Mesodermal cell (in vitro differentiated cells): Measurements from ENCODE around the gene KLHL29.

Experiments
- H3K27ac ChIP-seq: 2 replicates; pipeline ENCODE4 v1.7.0; 2013; ENCODE audit warnings: mild to moderate bottlenecking, low read depth, low read length, moderate library complexity; ENCODE audit not compliant: severe bottlenecking
- H3K36me3 ChIP-seq: 2 replicates; pipeline ENCODE4 v1.7.1; 2013; ENCODE audit warnings: mild to moderate bottlenecking, low read length, moderate library complexity; ENCODE audit not compliant: control insufficient read depth, insufficient read depth
- H3K4me1 ChIP-seq: one replicate; pipeline ENCODE4 v1.7.1; 2013; ENCODE audit warnings: mild to moderate bottlenecking, low read length; ENCODE audit not compliant: insufficient read depth, control insufficient read depth, poor library complexity, severe bottlenecking
- H3K4me3 ChIP-seq: 2 replicates; pipeline ENCODE4 v1.7.0; 2013; ENCODE audit warnings: low read length, control low read depth, mild to moderate bottlenecking; ENCODE audit not compliant: insufficient read depth, poor library complexity, severe bottlenecking; ENCODE audit errors: extremely low read depth
- H3K9me3 ChIP-seq: 2 replicates; pipeline ENCODE4 v1.7.1; 2013; ENCODE audit warnings: mild to moderate bottlenecking, low read length, moderate library complexity; ENCODE audit not compliant: control insufficient read depth
- WGBS, 2 experiments: methylation state at CpG; one replicate each; pipeline ENCODE4 v1.1.5; 2013; ENCODE audit warnings: missing lambda C conversion rate in 2 of 2; ENCODE audit not compliant: insufficient coverage in 2 of 2; 5-methylcytosine and 5-hydroxymethylcytosine counted together

KLHL29 gene

DNA sequence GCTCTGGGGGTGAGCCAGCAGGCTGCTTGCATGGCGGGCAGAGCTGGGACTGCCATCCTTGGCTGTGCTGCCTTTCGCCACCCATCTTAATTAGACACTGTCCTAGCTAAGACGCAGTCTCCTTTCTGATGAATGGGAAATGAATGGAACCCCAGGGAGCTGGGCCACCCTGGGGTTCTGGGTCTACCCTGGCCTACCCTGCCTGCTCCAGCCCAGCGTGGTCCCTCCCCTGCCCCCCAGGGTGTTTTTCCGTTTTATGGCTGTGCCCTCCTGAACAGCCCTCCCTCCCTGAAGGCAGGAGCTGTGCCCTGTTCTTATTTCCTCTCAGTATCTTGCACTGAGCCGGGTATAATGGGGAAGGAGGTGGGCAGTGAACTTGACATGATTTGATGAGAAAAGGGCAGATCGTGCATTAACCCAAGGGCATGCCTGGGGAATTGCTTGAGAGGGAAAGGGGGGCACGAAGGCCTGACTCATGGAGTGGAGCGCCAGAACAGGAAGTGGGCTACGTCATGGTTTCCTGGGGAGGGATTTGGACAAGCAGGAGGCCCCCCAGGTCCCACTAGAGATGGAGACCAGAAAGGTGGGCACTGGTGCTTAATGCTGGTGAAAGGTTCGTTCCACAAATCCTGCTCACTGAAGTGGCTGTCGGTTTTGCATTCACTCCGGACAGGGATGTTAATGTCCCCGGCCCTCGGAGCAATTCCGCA, 165.0 kb downstream of the KLHL29 start:
- Histone ChIP-seq H3K36me3 (no peaks in the 10 kb centered on the region), H3K4me1 (peaks cover 44% of the 10 kb centered on the region), H3K9me3 (no peaks in the 10 kb centered on the region), H3K4me3 (no peak overlapping the region), H3K27ac (no peak overlapping the region)
- 87 to 94% methylated on average over 14 to 15 of the region's 16 CpGs for WGBS, 2 experiments

DNA sequence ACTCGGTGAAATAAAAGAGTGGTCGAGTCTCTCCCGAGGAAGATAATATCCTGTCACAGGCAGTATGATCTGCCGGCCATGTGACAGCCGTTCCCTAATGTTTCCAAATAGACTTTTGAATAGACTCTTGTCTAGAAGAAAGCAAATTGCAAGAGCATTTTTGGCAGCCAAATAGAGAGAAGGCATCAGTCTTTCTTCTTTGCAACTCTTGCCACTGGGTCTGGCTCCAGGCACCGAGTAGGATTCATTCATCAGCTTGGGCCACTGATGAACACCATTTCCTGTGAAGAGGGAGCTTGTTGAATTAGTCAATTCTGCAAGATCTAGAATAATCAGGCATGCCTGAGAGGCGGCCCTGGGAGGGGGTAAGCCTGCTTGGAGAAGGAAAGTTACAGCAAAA, 165.6 kb downstream of the KLHL29 start:
- WGBS, 2 experiments: 89 to 92% methylated on average over 7 of the region's 7 CpGs
- Histone ChIP-seq H3K4me3 (no peak overlapping the region), H3K36me3 (no peaks in the 10 kb centered on the region), H3K4me1 (peaks cover 39% of the 10 kb centered on the region), H3K9me3 (no peaks in the 10 kb centered on the region), H3K27ac (peak overlapping the region; percentile 62)

DNA sequence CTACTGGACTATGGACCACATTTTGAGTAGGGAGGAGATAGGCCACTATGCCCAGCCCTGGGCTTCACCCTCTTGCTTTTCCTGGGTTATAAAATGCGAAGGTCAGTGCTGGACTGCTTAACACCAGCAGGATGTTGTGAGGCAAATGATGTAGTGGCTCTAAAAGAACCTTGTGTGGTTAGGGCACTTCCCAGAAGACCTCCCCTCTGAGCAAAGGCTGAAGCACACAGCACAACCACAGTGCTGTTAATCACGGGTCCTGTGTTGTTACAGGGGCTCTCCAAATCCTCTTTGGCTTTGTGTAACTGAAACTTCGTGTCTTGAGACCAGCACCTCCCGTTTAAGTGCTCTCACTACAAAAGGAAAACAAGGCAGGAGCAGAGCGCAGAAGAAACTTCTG, 166.9 kb downstream of the KLHL29 start:
- 83 to 85% methylated on average over 1 to 2 of the region's 5 CpGs for WGBS, 2 experiments
- H3K4me3 ChIP-seq: no peak overlapping the region

DNA sequence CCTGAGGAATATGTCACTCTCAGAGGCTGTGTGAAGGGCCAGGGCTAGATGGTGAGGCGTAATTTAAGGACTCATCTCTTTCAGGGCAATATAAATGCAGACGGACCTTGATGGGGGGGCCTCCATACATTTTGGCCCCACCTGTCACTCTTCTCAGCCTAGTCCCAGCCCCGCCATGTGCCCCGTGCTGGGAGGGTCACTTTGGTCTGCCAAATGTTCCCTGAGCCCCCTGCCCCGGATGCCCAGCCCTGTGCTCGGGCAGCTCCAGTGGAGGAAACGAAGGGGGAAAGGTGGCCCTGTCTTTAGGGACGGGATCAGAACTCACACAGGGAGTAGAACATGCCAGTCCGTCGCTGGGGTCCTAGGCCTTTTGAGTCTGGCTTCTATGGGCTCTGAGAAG, 168.6 kb downstream of the KLHL29 start:
- H3K27ac ChIP-seq: no peak overlapping the region
- H3K36me3 ChIP-seq: no peaks in the 10 kb centered on the region
- no peak overlapping the region for H3K4me3 ChIP-seq
- H3K9me3 ChIP-seq: no peaks in the 10 kb centered on the region
- peaks cover 24% of the 10 kb centered on the region for H3K4me1 ChIP-seq
- WGBS, 2 experiments: 92 to 95% methylated on average over 9 to 10 of the region's 10 CpGs

More for the DNA sequence above, 166.9 kb downstream of the KLHL29 start:
- Histone ChIP-seq H3K4me1 (peaks cover 26% of the 10 kb centered on the region), H3K9me3 (no peaks in the 10 kb centered on the region), H3K36me3 (no peaks in the 10 kb centered on the region), H3K27ac (no peak overlapping the region)

DNA sequence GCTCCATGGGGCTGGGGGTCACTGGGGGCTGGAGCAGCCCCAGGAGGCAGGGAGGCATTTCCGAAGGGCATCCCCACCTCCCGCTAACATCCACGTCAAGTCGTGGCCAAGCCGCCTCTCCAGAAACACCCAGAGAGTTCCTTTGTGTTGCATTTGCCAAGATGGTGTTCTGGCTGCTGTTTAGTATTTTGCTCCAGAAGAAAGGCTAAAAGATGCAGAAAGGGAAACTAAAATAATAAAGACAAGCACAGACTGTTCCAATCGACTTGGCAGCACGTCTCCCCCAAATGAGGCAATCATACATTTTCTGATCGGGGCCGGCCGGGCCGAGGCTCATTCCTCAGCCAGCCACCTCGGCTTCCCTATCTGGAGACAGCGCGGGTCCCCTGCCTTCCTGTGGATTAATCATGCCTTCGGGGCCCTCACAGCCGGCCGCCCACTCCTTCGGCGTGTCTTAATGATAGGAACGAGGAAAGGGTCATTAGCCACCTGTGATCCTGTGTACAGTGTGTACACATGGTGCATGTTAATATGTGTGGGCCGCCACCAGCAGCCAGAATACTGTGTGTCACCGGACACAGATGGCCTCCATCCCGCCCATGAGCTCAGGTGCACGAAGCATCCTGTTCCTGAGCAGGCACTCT, 169.2 kb downstream of the KLHL29 start:
- WGBS, 2 experiments: 92 to 94% methylated on average over 18 to 19 of the region's 24 CpGs
- Histone ChIP-seq H3K36me3 (no peaks in the 10 kb centered on the region), H3K4me1 (peaks cover 18% of the 10 kb centered on the region), H3K4me3 (no peak overlapping the region), H3K9me3 (no peaks in the 10 kb centered on the region), H3K27ac (no peak overlapping the region)

DNA sequence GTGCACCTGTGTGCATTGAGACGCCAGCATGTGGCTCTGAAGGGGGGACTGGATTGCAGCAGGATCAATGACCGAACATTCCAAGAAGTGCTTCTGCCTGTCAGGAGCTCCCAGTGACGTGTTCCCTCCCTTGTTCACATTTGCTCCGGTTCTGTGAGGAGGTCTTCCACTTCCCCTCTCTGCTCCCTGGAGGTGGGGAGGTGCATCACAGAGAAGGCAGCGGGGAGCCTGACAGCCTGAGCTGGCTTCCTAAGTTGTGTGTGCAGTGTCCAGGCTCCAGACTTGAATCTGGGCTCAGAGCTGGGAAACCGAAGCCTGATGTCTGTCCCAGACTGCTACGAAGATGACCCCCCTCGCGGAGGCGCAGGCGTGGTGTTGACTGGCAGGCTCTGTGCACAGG, 171.0 kb downstream of the KLHL29 start:
- H3K9me3 ChIP-seq: no peaks in the 10 kb centered on the region
- no peak overlapping the region for H3K27ac ChIP-seq
- H3K4me1 ChIP-seq: peaks cover under 1% of the 10 kb centered on the region
- no peaks in the 10 kb centered on the region for H3K36me3 ChIP-seq
- 73 to 82% methylated on average over 9 to 11 of the region's 11 CpGs for WGBS, 2 experiments
- H3K4me3 ChIP-seq: no peak overlapping the region

DNA sequence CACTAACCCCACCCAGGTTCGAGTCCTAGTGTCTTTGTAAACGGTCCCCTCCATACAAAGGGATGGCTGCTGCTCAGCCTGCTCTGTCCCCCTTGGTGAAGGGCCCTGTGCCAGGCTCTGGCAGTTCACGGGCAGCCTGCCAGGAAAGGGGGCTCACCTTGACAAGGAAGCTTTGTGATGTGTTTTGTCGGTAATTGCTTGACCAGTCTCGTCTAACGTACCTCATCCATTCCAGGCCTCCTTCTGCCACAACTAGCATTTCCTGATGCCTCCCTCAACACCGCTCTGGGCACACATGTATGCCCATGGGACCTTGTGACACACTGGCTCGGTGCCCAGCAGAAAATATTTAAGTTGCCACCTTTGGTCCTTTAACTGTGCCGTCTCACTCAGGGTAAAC, 171.9 kb downstream of the KLHL29 start:
- Histone ChIP-seq H3K4me3 (no peak overlapping the region), H3K4me1 (no peaks in the 10 kb centered on the region), H3K9me3 (no peaks in the 10 kb centered on the region), H3K36me3 (no peaks in the 10 kb centered on the region), H3K27ac (no peak overlapping the region)
- WGBS, 2 experiments: 80 to 82% methylated on average over 8 to 9 of the region's 9 CpGs

DNA sequence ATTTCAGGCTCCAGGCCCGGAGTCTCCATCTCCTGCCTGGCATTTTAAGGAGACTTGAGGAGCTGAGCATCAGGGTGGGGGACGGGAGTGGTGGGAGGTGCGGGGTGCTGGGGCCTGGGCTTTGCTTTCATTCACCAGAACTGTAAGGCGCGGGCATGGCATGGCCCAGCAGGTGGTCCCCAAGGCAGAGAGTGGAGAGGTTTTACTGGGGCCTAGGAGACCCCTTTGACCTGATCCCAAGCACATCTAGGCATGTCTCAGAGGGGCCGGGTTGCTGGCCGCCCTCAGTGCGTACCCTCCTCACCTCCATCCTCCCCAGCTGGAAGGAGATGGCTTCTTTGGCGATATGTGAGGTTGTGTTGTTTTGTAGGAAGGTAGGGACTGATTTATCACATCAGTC, 172.5 kb downstream of the KLHL29 start:
- WGBS, 2 experiments: 73 to 100% methylated on average over 4 of the region's 9 CpGs
- no peaks in the 10 kb centered on the region for H3K9me3 ChIP-seq
- H3K4me3 ChIP-seq: no peak overlapping the region
- H3K27ac ChIP-seq: no peak overlapping the region
- H3K4me1 ChIP-seq: no peaks in the 10 kb centered on the region
- H3K36me3 ChIP-seq: no peaks in the 10 kb centered on the region

DNA sequence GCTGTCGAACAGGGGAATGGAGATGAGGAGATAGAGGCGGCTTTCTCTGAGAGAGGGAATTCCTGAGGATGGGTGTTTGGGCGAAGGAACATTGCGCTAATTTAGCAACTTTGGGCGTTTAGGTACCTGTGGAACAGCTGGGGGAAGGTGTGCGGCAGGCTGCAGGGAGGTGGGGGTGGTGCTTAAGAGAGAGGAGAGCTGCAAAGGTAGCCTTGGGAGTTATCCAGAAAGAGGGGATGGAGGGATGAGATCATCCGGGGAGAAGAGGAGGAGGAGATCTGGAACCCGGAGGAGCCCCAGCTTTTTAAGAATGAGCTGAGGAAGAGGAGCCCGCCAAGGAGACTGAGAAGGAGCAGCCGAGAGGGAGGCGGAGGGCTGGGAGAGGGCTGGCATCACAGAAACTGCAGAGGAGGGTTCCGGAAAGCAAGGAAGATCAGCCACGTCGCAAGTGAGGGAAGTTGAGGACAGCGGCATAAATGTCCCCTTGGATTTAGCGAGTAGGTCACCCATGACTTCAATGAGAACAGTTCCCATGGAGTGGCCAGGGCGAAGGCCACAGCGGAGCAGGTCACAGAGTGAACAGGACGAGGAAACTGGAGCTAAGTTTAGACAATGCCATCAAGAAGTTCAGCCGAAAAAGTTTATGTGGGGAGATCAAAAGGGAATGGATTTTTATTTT, 174.7 kb downstream of the KLHL29 start:
- no peaks in the 10 kb centered on the region for H3K9me3 ChIP-seq
- H3K4me3 ChIP-seq: no peak overlapping the region
- H3K4me1 ChIP-seq: peaks cover 4% of the 10 kb centered on the region
- 89 to 98% methylated on average over 18 to 20 of the region's 20 CpGs for WGBS, 2 experiments
- H3K36me3 ChIP-seq: no peaks in the 10 kb centered on the region
- H3K27ac ChIP-seq: no peak overlapping the region

DNA sequence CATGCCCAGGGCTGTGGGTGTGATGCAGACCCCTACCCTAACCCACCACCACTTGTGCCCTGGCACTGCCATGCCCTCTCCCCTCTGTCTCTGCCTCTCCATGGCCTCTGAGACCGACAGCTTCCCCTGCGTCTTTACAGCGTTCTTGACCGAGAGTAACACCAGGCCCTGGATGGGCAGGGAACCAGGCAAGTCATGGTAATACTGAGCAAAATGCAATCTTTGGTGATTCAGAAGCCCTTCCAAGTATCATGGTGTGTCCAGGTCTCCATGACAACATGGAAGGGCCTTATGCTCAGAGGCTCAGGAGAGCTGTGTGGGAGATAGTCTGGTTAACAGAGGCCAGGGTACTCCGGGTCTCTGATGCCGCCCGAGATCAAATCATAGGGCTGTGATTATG, 176.1 kb downstream of the KLHL29 start:
- H3K27ac ChIP-seq: no peak overlapping the region
- no peak overlapping the region for H3K4me3 ChIP-seq
- H3K36me3 ChIP-seq: no peaks in the 10 kb centered on the region
- H3K9me3 ChIP-seq: no peaks in the 10 kb centered on the region
- WGBS, 2 experiments: 92 to 95% methylated on average over 7 of the region's 7 CpGs
- H3K4me1 ChIP-seq: peaks cover 5% of the 10 kb centered on the region

DNA sequence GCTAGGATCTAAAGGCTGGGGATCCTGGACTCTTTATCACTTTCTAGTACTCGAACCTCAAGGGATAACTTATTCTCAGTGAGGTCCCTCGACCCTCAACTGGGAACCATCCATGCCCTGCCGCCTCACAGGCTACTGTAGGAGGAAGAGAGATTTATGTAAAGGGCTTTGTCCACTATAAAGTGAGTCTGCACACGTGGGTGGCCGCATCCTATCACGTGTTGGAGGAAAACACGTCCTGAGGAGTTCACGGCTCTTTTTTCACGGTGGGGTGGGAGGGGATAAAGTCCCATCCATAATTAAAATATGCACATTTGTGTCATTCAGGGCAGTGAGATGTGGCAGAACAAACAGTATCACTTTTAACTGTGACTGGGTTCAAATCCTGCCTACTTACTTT, 176.6 kb downstream of the KLHL29 start:
- Histone ChIP-seq H3K27ac (no peak overlapping the region), H3K9me3 (no peaks in the 10 kb centered on the region), H3K4me3 (no peak overlapping the region), H3K4me1 (peaks cover 5% of the 10 kb centered on the region), H3K36me3 (no peaks in the 10 kb centered on the region)
- 93 to 96% methylated on average over 2 to 4 of the region's 9 CpGs for WGBS, 2 experiments
